ENCODE results near the gene UBE2F.

UBE2F gene

GRCh38 chr2:238003234-238004031 lies 36.6 kb downstream of the UBE2F start:
- DNase-seq (ENCODE audit: low read depth in 2 of 2) = no peak
- no peak for TF ChIP-seq CTCF (IDR thresholded peaks at IDR 0.05; ENCODE audit: low read depth, low read length)
- H3K4me3 ChIP-seq (replicated peaks in 1 of 2; ENCODE audit: low read depth in 2 of 2, low read length in 2 of 2) = no peak overlapping the region

GRCh38 chr2:238004077-238004830 lies 37.4 kb downstream of the UBE2F start:
- no peak overlapping the region for H3K4me3 ChIP-seq (replicated peaks in 1 of 2; ENCODE audit: low read depth in 2 of 2, low read length in 2 of 2)
- DNase-seq (ENCODE audit: low read depth in 2 of 2) = no peak
- TF ChIP-seq CTCF (IDR thresholded peaks at IDR 0.05; ENCODE audit: low read depth, low read length) = no peak

GRCh38 chr2:238005528-238005927 lies 38.7 kb downstream of the UBE2F start:
- DNase-seq (ENCODE audit: low read depth in 2 of 2) = no peak
- TF ChIP-seq CTCF (IDR thresholded peaks at IDR 0.05; ENCODE audit: low read depth, low read length) = no peak
- no peak overlapping the region for H3K4me3 ChIP-seq (replicated peaks in 1 of 2; ENCODE audit: low read depth in 2 of 2, low read length in 2 of 2)

GRCh38 chr2:238006510-238006909 lies 39.7 kb downstream of the UBE2F start:
- DNase-seq (ENCODE audit: low read depth in 2 of 2) = no peak
- no peak for TF ChIP-seq CTCF (IDR thresholded peaks at IDR 0.05; ENCODE audit: low read depth, low read length)

GRCh38 chr2:238007924-238008323 lies 41.1 kb downstream of the UBE2F start:
- H3K4me3 ChIP-seq (replicated peaks in 1 of 2; ENCODE audit: low read depth in 2 of 2, low read length in 2 of 2) = no peak overlapping the region
- DNase-seq (ENCODE audit: low read depth in 2 of 2) = no peak
- TF ChIP-seq CTCF (IDR thresholded peaks at IDR 0.05; ENCODE audit: low read depth, low read length) = no peak

More at GRCh38 chr2:238006510-238006909, 39.7 kb downstream of the UBE2F start:
- H3K4me3 ChIP-seq (replicated peaks in 1 of 2; ENCODE audit: low read depth in 2 of 2, low read length in 2 of 2) = no peak overlapping the region

- no peak for DNase-seq (ENCODE audit: low read depth in 2 of 2)
- TF ChIP-seq CTCF (IDR thresholded peaks at IDR 0.05; ENCODE audit: low read depth, low read length) = no peak
- no peak overlapping the region for H3K4me3 ChIP-seq (replicated peaks in 1 of 2; ENCODE audit: low read depth in 2 of 2, low read length in 2 of 2)
These were observed 42.7 kb downstream of the UBE2F start for GRCh38 chr2:238009563-238009962.
